Progenitor cell of endocrine pancreas (in vitro differentiated cells): ENCODE results near the gene PRDM16. TPM values are rescaled to one million over a fixed set of nuclear protein-coding genes. Genes with fewer than 3 reads are reported as not detected.

Experiments used
- DNase-seq: peaks from one replicate; pipeline ENCODE4 v3.0.0; 2021; ENCODE audit warnings: low spot score; ENCODE audit not compliant: unreplicated experiment
- H3K27ac Mint-ChIP-seq: 2 replicates; pipeline ENCODE4 v1.8.0; 2021; ENCODE audit warnings: mild to moderate bottlenecking, moderate library complexity, mixed read lengths
- H3K27me3 Mint-ChIP-seq: 2 replicates; pipeline ENCODE4 v1.8.0; 2021; ENCODE audit warnings: mixed read lengths
- H3K36me3 Mint-ChIP-seq: 2 replicates; pipeline ENCODE4 v1.8.0; 2022; ENCODE audit warnings: mixed read lengths; ENCODE audit not compliant: insufficient read depth
- H3K4me1 Mint-ChIP-seq: 2 replicates; pipeline ENCODE4 v1.8.0; 2021; ENCODE audit warnings: low read depth, mixed read lengths
- H3K4me3 Mint-ChIP-seq: 2 replicates; pipeline ENCODE4 v1.8.0; 2021; ENCODE audit warnings: low read depth, mild to moderate bottlenecking, moderate library complexity, mixed read lengths
- H3K9me3 Mint-ChIP-seq: 2 replicates; pipeline ENCODE4 v1.8.0; 2021; ENCODE audit warnings: low read depth, mixed read lengths
- CTCF ChIP-seq: fragments of 200-600 bp; sonication (generic); IDR thresholded peaks from one replicate; pipeline ENCODE4 v1.5.0; 2021; ENCODE audit warnings: antibody characterized with exemption, mild to moderate bottlenecking; ENCODE audit not compliant: unreplicated experiment
- total RNA-seq: library from RNA; stranded (reverse); gene quantifications from 2 replicates; pipeline ENCODE4 v1.2.1, GENCODE V29; 2021

The PRDM16 gene
- total RNA-seq, 1 donor from 2014 or later: 69.1 TPM

DNA sequence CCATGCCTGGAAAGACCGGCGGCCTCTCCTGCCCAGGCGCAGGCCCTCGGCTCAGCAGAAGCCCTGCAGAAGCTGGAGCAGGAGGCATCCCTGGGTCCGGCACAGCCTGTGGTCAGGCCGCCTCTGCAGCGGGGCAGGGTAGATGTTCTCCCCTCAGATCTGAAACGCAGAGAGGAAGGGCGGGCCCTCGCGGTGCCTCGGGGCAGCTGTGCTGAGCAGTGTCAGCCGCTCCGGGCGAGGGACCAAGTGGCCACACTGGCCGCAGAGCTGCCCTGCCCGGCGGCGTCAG, 210.1 kb downstream of the PRDM16 start:
- Mint-ChIP-seq H3K4me1 (peaks cover 31% of the 10 kb centered on the region), H3K9me3 (no peaks in the 10 kb centered on the region), H3K4me3 (no peak overlapping the region), H3K27ac (no peak overlapping the region), H3K36me3 (peaks cover 1% of the 10 kb centered on the region), H3K27me3 (no peaks in the 10 kb centered on the region)
- no peak for DNase-seq
- TF ChIP-seq CTCF: no peak

DNA sequence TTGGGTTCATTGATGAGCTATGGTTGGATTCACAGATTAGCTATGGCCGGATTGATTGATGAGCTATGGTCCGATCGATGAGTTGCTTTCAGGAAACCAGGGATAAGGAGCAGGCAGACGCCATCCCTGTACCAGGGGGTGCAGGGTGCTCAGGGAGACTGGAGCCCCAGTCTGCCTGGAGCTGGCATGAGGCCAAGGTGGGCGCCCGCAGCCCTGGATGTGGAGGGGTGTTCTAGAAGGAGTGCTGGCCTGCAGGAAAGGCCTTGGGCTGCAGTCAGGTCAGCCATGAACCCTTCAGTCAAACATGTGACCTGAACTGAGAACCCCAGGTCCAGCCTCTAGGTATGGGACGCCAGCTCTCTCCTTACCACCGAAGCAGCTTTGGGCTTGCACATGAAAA, 212.7 kb downstream of the PRDM16 start:
- no peak for DNase-seq
- no peak for TF ChIP-seq CTCF
- H3K36me3 Mint-ChIP-seq: peaks cover 1% of the 10 kb centered on the region
- peaks cover 33% of the 10 kb centered on the region for H3K4me1 Mint-ChIP-seq
- no peaks in the 10 kb centered on the region for H3K27me3 Mint-ChIP-seq
- H3K4me3 Mint-ChIP-seq: no peak overlapping the region
- H3K27ac Mint-ChIP-seq: no peak overlapping the region
- H3K9me3 Mint-ChIP-seq: no peaks in the 10 kb centered on the region

DNA sequence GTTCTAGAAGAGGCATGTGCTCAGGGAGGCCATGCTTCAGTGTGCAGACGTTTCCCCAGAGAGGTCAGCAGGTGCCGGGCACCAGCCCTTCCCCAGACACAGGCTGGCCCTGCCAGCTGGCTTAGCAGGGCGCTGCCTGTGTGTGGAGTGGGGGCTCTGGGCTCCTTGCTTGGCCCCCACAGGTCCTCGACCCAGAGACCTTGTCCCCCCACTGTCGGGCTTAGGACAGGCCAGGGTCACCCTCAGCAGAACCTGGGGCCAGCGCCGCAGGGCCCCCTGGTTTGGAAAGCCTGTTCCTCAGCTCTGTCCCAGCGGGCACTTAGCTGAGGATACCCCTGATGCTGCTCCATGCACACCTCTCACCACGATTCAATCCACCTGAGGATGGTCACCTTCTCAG, 213.2 kb downstream of the PRDM16 start:
- H3K4me3 Mint-ChIP-seq: no peak overlapping the region
- no peaks in the 10 kb centered on the region for H3K27me3 Mint-ChIP-seq
- H3K36me3 Mint-ChIP-seq: no peaks in the 10 kb centered on the region
- H3K4me1 Mint-ChIP-seq: peaks cover 30% of the 10 kb centered on the region
- no peaks in the 10 kb centered on the region for H3K9me3 Mint-ChIP-seq
- no peak overlapping the region for H3K27ac Mint-ChIP-seq
- TF ChIP-seq CTCF: no peak
- no peak for DNase-seq

- H3K36me3 Mint-ChIP-seq: no peaks in the 10 kb centered on the region
- H3K27ac Mint-ChIP-seq: peak overlapping the region; percentile 93
- no peak overlapping the region for H3K4me3 Mint-ChIP-seq
- no peaks in the 10 kb centered on the region for H3K27me3 Mint-ChIP-seq
- H3K4me1 Mint-ChIP-seq: peaks cover 30% of the 10 kb centered on the region
- no peak for TF ChIP-seq CTCF
- no peaks in the 10 kb centered on the region for H3K9me3 Mint-ChIP-seq
- DNase-seq: no peak
Observed at GRCh38 chr1:3282656-3283430, 213.8 kb downstream of the PRDM16 start.

GRCh38 chr1:3283849-3284248, 214.8 kb downstream of the PRDM16 start:
- Mint-ChIP-seq H3K27ac (peak overlapping the region; percentile 88), H3K4me3 (no peak overlapping the region), H3K27me3 (no peaks in the 10 kb centered on the region), H3K36me3 (no peaks in the 10 kb centered on the region), H3K4me1 (peaks cover 30% of the 10 kb centered on the region), H3K9me3 (no peaks in the 10 kb centered on the region)
- peak; percentile 83 for TF ChIP-seq CTCF
- DNase-seq: peak; percentile 44
